Keratinocyte (primary cell): ENCODE measurements around the gene JAKMIP2.

ENCODE experiments used
- CTCF ChIP-seq, 3 experiments: IDR thresholded peaks in 1 of 3; conservative IDR thresholded peaks in 1 of 3; optimal IDR thresholded peaks in 1 of 3; 2 replicates in 2 of 3; 3 replicates in 1 of 3; pipeline versions ENCODE3 to v1.5.1; 2011; ENCODE audit warnings: low read length in 3 of 3, mild to moderate bottlenecking in 3 of 3, moderate library complexity in 2 of 3, control low read depth in 1 of 3, inconsistent platforms in 1 of 3; ENCODE audit not compliant: insufficient read depth in 2 of 3; ENCODE audit errors: extremely low read depth in 1 of 3
- EZH2 ChIP-seq: IDR thresholded peaks from one replicate; pipeline ENCODE4 v1.6.1; 2012; ENCODE audit warnings: inconsistent platforms, mild to moderate bottlenecking, low read length, moderate library complexity

GRCh38 chr5:147616421-147616820 lies 166.1 kb downstream of the JAKMIP2 start:
- no peak for TF ChIP-seq CTCF (optimal IDR thresholded peaks at IDR 0.05 in 1 of 3, IDR thresholded peaks at IDR 0.05 in 1 of 3, conservative IDR thresholded peaks at IDR 0.05 in 1 of 3; ENCODE audit: extremely low read depth in 1 of 3, insufficient read depth in 2 of 3, low read length in 3 of 3)
- TF ChIP-seq EZH2, result no peak
